Subcutaneous abdominal adipose tissue (tissue), 5 donors: Measurements from ENCODE around the gene PAX5.

Experiments
- H3K27ac ChIP-seq: one replicate; pipeline ENCODE4 v1.7.0; 2013; ENCODE audit warnings: low read depth, mild to moderate bottlenecking, inconsistent platforms, low read length, moderate library complexity
- H3K27me3 ChIP-seq, 5 donors: one replicate each; pipeline ENCODE4 v1.7.0; 2013; ENCODE audit warnings: low read length in 5 of 5, inconsistent platforms in 1 of 5; ENCODE audit not compliant: control insufficient read depth in 5 of 5, insufficient read depth in 4 of 5
- H3K36me3 ChIP-seq, 5 donors: one replicate each; pipeline ENCODE4 v1.7.0; 2013; ENCODE audit warnings: low read length in 5 of 5; ENCODE audit not compliant: control insufficient read depth in 5 of 5, insufficient read depth in 5 of 5
- H3K4me1 ChIP-seq, 5 donors: one replicate each; pipeline ENCODE4 v1.7.0; 2013; ENCODE audit warnings: low read length in 5 of 5, mild to moderate bottlenecking in 3 of 5, moderate library complexity in 1 of 5; ENCODE audit not compliant: control insufficient read depth in 5 of 5, insufficient read depth in 5 of 5
- H3K4me3 ChIP-seq, 5 donors: one replicate each; pipeline ENCODE4 v1.7.0; 2013; ENCODE audit warnings: low read length in 5 of 5, low read depth in 1 of 5
- H3K9ac ChIP-seq, 5 donors: one replicate each; pipeline ENCODE4 v1.7.0; 2013; ENCODE audit warnings: low read length in 5 of 5, mild to moderate bottlenecking in 4 of 5, moderate library complexity in 3 of 5
- H3K9me3 ChIP-seq, 5 donors: one replicate each; pipeline ENCODE4 v1.7.0; 2013; ENCODE audit warnings: low read length in 5 of 5; ENCODE audit not compliant: control insufficient read depth in 5 of 5
- donor health status: healthy.
- donor health status: healthy.
- donor health status: healthy.
- donor health status: healthy.
- donor health status: healthy.

Gene PAX5

GRCh38 chr9:36900136-36900855 lies 133.8 kb downstream of the PAX5 start:
- Histone ChIP-seq H3K9me3 (no peaks in the 10 kb centered on the region), H3K4me3 (no peak overlapping the region), H3K27me3 (peaks cover 7 to 31% (median 19%) of the 10 kb centered on the region in 5 donors)

GRCh38 chr9:36899406-36899805 lies 134.7 kb downstream of the PAX5 start:
- Histone ChIP-seq H3K4me3 (no peak overlapping the region), H3K36me3 (no peaks in the 10 kb centered on the region)

More at GRCh38 chr9:36900136-36900855, 133.8 kb downstream of the PAX5 start:
- Histone ChIP-seq H3K36me3 (no peaks in the 10 kb centered on the region), H3K27ac (no peak overlapping the region), H3K9ac (no peak overlapping the region), H3K4me1 (no peaks in the 10 kb centered on the region)

GRCh38 chr9:36898431-36899020 lies 135.5 kb downstream of the PAX5 start:
- H3K36me3 ChIP-seq: no peaks in the 10 kb centered on the region
- H3K9me3 ChIP-seq: no peaks in the 10 kb centered on the region
- H3K27ac ChIP-seq: no peak overlapping the region
- H3K4me3 ChIP-seq: no peak overlapping the region
- no peak overlapping the region for H3K9ac ChIP-seq
- no peaks in the 10 kb centered on the region for H3K4me1 ChIP-seq
- H3K27me3 ChIP-seq: peaks cover 7 to 27% (median 15%) of the 10 kb centered on the region in 5 donors

More at GRCh38 chr9:36899406-36899805, 134.7 kb downstream of the PAX5 start:
- Histone ChIP-seq H3K27me3 (peaks cover 7 to 27% (median 15%) of the 10 kb centered on the region in 5 donors), H3K4me1 (no peaks in the 10 kb centered on the region), H3K27ac (no peak overlapping the region), H3K9ac (no peak overlapping the region), H3K9me3 (no peaks in the 10 kb centered on the region)

GRCh38 chr9:36897478-36897877 lies 136.6 kb downstream of the PAX5 start:
- H3K27me3 ChIP-seq: peaks cover 7 to 27% (median 15%) of the 10 kb centered on the region in 5 donors
- H3K4me3 ChIP-seq: no peak overlapping the region
- no peak overlapping the region for H3K27ac ChIP-seq
- no peaks in the 10 kb centered on the region for H3K9me3 ChIP-seq
- no peaks in the 10 kb centered on the region for H3K36me3 ChIP-seq
- no peaks in the 10 kb centered on the region for H3K4me1 ChIP-seq
- H3K9ac ChIP-seq: no peak overlapping the region

- no peaks in the 10 kb centered on the region for H3K36me3 ChIP-seq
- no peaks in the 10 kb centered on the region for H3K9me3 ChIP-seq
- no peak overlapping the region for H3K27ac ChIP-seq
- no peak overlapping the region for H3K4me3 ChIP-seq
- no peak overlapping the region for H3K9ac ChIP-seq
- H3K27me3 ChIP-seq: peaks cover 7 to 27% (median 15%) of the 10 kb centered on the region in 5 donors
- no peaks in the 10 kb centered on the region for H3K4me1 ChIP-seq
Observed at GRCh38 chr9:36897019-36897418, 137.0 kb downstream of the PAX5 start.

GRCh38 chr9:36896296-36896695 lies 137.8 kb downstream of the PAX5 start:
- no peaks in the 10 kb centered on the region for H3K4me1 ChIP-seq
- H3K27me3 ChIP-seq: peaks cover 11 to 28% (median 13%) of the 10 kb centered on the region in 5 donors
- H3K27ac ChIP-seq: no peak overlapping the region
- H3K36me3 ChIP-seq: no peaks in the 10 kb centered on the region
- H3K9me3 ChIP-seq: no peaks in the 10 kb centered on the region
- H3K9ac ChIP-seq: no peak overlapping the region
- H3K4me3 ChIP-seq: no peak overlapping the region

GRCh38 chr9:36895744-36896260 lies 138.3 kb downstream of the PAX5 start:
- Histone ChIP-seq H3K9ac (no peak overlapping the region), H3K27me3 (peaks cover 11 to 31% (median 13%) of the 10 kb centered on the region in 5 donors), H3K4me3 (no peak overlapping the region)

GRCh38 chr9:36894695-36895310 lies 139.3 kb downstream of the PAX5 start:
- Histone ChIP-seq H3K9ac (no peak overlapping the region), H3K36me3 (no peaks in the 10 kb centered on the region), H3K27ac (no peak overlapping the region), H3K4me1 (no peaks in the 10 kb centered on the region), H3K4me3 (no peak overlapping the region), H3K27me3 (peaks cover 11 to 29% (median 21%) of the 10 kb centered on the region in 5 donors), H3K9me3 (no peaks in the 10 kb centered on the region)

More at GRCh38 chr9:36895744-36896260, 138.3 kb downstream of the PAX5 start:
- H3K4me1 ChIP-seq: no peaks in the 10 kb centered on the region
- H3K27ac ChIP-seq: no peak overlapping the region
- H3K9me3 ChIP-seq: no peaks in the 10 kb centered on the region
- H3K36me3 ChIP-seq: no peaks in the 10 kb centered on the region

- Histone ChIP-seq H3K9ac (no peak overlapping the region), H3K36me3 (no peaks in the 10 kb centered on the region), H3K27ac (no peak overlapping the region), H3K4me1 (no peaks in the 10 kb centered on the region), H3K4me3 (no peak overlapping the region), H3K27me3 (peaks cover 11 to 26% (median 17%) of the 10 kb centered on the region in 5 donors), H3K9me3 (no peaks in the 10 kb centered on the region)
Observed at GRCh38 chr9:36893911-36894310, 140.2 kb downstream of the PAX5 start.

- no peak overlapping the region for H3K4me3 ChIP-seq
- H3K9me3 ChIP-seq: no peaks in the 10 kb centered on the region
- no peaks in the 10 kb centered on the region for H3K36me3 ChIP-seq
- no peak overlapping the region for H3K27ac ChIP-seq
- H3K9ac ChIP-seq: no peak overlapping the region
- peaks cover 11 to 24% (median 13%) of the 10 kb centered on the region in 5 donors for H3K27me3 ChIP-seq
- H3K4me1 ChIP-seq: no peaks in the 10 kb centered on the region
Observed at GRCh38 chr9:36893184-36893583, 140.9 kb downstream of the PAX5 start.
